GM21825 (cell line): ENCODE measurements around the gene PYGM.

ENCODE experiments used
- ATAC-seq: cut with Tn5 transposase; IDR thresholded peaks from one replicate; pipeline ENCODE4 v1.9.1; 2021; ENCODE audit warnings: mild to moderate bottlenecking, moderate library complexity; ENCODE audit not compliant: unreplicated experiment

The PYGM gene

GRCh38 chr11:64769283-64769682 lies 9.5 kb upstream of the PYGM start:
- no peak for ATAC-seq

GRCh38 chr11:64768300-64768694 lies 8.5 kb upstream of the PYGM start:
- ATAC-seq, result no peak

- ATAC-seq, result no peak
Measured at GRCh38 chr11:64767344-64768299, 7.8 kb upstream of the PYGM start.

GRCh38 chr11:64766881-64767280 lies 7.1 kb upstream of the PYGM start:
- no peak for ATAC-seq

GRCh38 chr11:64765851-64766665 lies 6.3 kb upstream of the PYGM start:
- ATAC-seq, result no peak

GRCh38 chr11:64765291-64765850 lies 5.6 kb upstream of the PYGM start:
- no peak for ATAC-seq

- ATAC-seq, result no peak
Measured at GRCh38 chr11:64764753-64765152, 5.0 kb upstream of the PYGM start.

- no peak for ATAC-seq
Measured at GRCh38 chr11:64764040-64764611, 4.4 kb upstream of the PYGM start.

- ATAC-seq, result no peak
Measured at GRCh38 chr11:64763526-64764039, 3.8 kb upstream of the PYGM start.

- ATAC-seq, result no peak
Measured at GRCh38 chr11:64762674-64763525, 3.1 kb upstream of the PYGM start.

GRCh38 chr11:64762277-64762673 lies 2.5 kb upstream of the PYGM start:
- no peak for ATAC-seq

GRCh38 chr11:64760759-64761420 lies 1.1 kb upstream of the PYGM start:
- ATAC-seq, result no peak

GRCh38 chr11:64759131-64759721 lies 548 bp downstream of the PYGM start:
- ATAC-seq, result no peak

- no peak for ATAC-seq
Measured at GRCh38 chr11:64758330-64759079, 1.3 kb downstream of the PYGM start.

GRCh38 chr11:64757549-64758329 lies 2.0 kb downstream of the PYGM start:
- no peak for ATAC-seq

GRCh38 chr11:64755681-64756361 lies 4.0 kb downstream of the PYGM start:
- no peak for ATAC-seq
